ENCODE measurements around the gene GNAL. TPM values are rescaled to one million over a fixed set of nuclear protein-coding genes. Genes with fewer than 3 reads are reported as not detected.

GNAL gene
- total RNA-seq, 2 experiments from 2014 or later, result 0.11 to 0.19 TPM

- no peaks in the 10 kb centered on the region for H3K27me3 ChIP-seq (ENCODE audit: control insufficient read depth in 1 of 2, insufficient read depth in 2 of 2, low read length in 2 of 2)
- no peaks in the 10 kb centered on the region for H3K9me3 Mint-ChIP-seq
- no peak for TF ChIP-seq CTCF (IDR thresholded peaks at IDR 0.05)
- no peaks in the 10 kb centered on the region for H3K36me3 Mint-ChIP-seq (ENCODE audit: low read depth)
- H3K9me3 ChIP-seq (ENCODE audit: control insufficient read depth in 1 of 2, insufficient read depth in 1 of 2, low read length in 2 of 2), result no peaks in the 10 kb centered on the region
- no peak overlapping the region for H3K4me3 ChIP-seq (ENCODE audit: low read length)
- no peaks in the 10 kb centered on the region for H3K4me1 ChIP-seq (ENCODE audit: insufficient read depth, low read length)
- H3K36me3 ChIP-seq (ENCODE audit: insufficient read depth, low read length), result no peaks in the 10 kb centered on the region
- intact Hi-C loops (cut with DNase I, micrococcal nuclease), result no loop called here
- no peak overlapping the region for H3K27ac ChIP-seq (ENCODE audit: low read depth in 1 of 2, low read length in 2 of 2)
- H3K4me1 Mint-ChIP-seq (ENCODE audit: low read depth), result no peaks in the 10 kb centered on the region
- peaks cover 6% of the 10 kb centered on the region for H3K27me3 Mint-ChIP-seq
- ChIA-PET POLR2A (no interaction called here), CTCF (no interaction called here)
- DNase-seq (no peak), ATAC-seq (ENCODE audit: poor library complexity) (no peak)
- H3K27ac Mint-ChIP-seq, result no peak overlapping the region
- no peak overlapping the region for H3K4me3 Mint-ChIP-seq
Measured at GRCh38 chr18:11799066-11799465, 110.0 kb downstream of the GNAL start.

GRCh38 chr18:11800566-11801334 lies 111.7 kb downstream of the GNAL start:
- Histone ChIP-seq H3K27ac (ENCODE audit: low read depth in 1 of 2, low read length in 2 of 2) (no peak overlapping the region), H3K9me3 (ENCODE audit: control insufficient read depth in 1 of 2, insufficient read depth in 1 of 2, low read length in 2 of 2) (no peaks in the 10 kb centered on the region), H3K36me3 (ENCODE audit: insufficient read depth, low read length) (no peaks in the 10 kb centered on the region), H3K4me3 (ENCODE audit: low read length) (no peak overlapping the region), H3K27me3 (ENCODE audit: control insufficient read depth in 1 of 2, insufficient read depth in 2 of 2, low read length in 2 of 2) (no peaks in the 10 kb centered on the region), H3K4me1 (ENCODE audit: insufficient read depth, low read length) (no peaks in the 10 kb centered on the region)
- intact Hi-C loops (cut with DNase I, micrococcal nuclease), result no loop called here
- no peaks in the 10 kb centered on the region for H3K9me3 Mint-ChIP-seq
- H3K36me3 Mint-ChIP-seq (ENCODE audit: low read depth), result no peaks in the 10 kb centered on the region
- DNase-seq (no peak), ATAC-seq (ENCODE audit: poor library complexity) (no peak)
- H3K4me1 Mint-ChIP-seq (ENCODE audit: low read depth), result no peaks in the 10 kb centered on the region
- H3K27me3 Mint-ChIP-seq, result peaks cover 14% of the 10 kb centered on the region
- no peak overlapping the region for H3K4me3 Mint-ChIP-seq
- CTCF ChIA-PET, result no interaction called here
- no peak for TF ChIP-seq CTCF (IDR thresholded peaks at IDR 0.05)
- POLR2A ChIA-PET, result no interaction called here
- no peak overlapping the region for H3K27ac Mint-ChIP-seq

GRCh38 chr18:11801573-11801972 lies 112.5 kb downstream of the GNAL start:
- no peaks in the 10 kb centered on the region for H3K4me1 ChIP-seq (ENCODE audit: insufficient read depth, low read length)
- intact Hi-C loops (cut with DNase I, micrococcal nuclease), result no loop called here
- no peaks in the 10 kb centered on the region for H3K4me1 Mint-ChIP-seq (ENCODE audit: low read depth)
- no peak overlapping the region for H3K27ac ChIP-seq (ENCODE audit: low read depth in 1 of 2, low read length in 2 of 2)
- no peaks in the 10 kb centered on the region for H3K27me3 ChIP-seq (ENCODE audit: control insufficient read depth in 1 of 2, insufficient read depth in 2 of 2, low read length in 2 of 2)
- TF ChIP-seq CTCF (IDR thresholded peaks at IDR 0.05), result no peak
- DNase-seq (no peak), ATAC-seq (ENCODE audit: poor library complexity) (no peak)
- ChIA-PET CTCF (no interaction called here), POLR2A (no interaction called here)
- no peak overlapping the region for H3K4me3 ChIP-seq (ENCODE audit: low read length)
- no peaks in the 10 kb centered on the region for H3K36me3 Mint-ChIP-seq (ENCODE audit: low read depth)
- no peaks in the 10 kb centered on the region for H3K9me3 Mint-ChIP-seq
- H3K9me3 ChIP-seq (ENCODE audit: control insufficient read depth in 1 of 2, insufficient read depth in 1 of 2, low read length in 2 of 2), result no peaks in the 10 kb centered on the region
- no peaks in the 10 kb centered on the region for H3K36me3 ChIP-seq (ENCODE audit: insufficient read depth, low read length)
- no peak overlapping the region for H3K27ac Mint-ChIP-seq
- peaks cover 19% of the 10 kb centered on the region for H3K27me3 Mint-ChIP-seq
- no peak overlapping the region for H3K4me3 Mint-ChIP-seq
